COLO829 (cell line): ENCODE results near the gene MIGA2.

Experiments
- DNase-seq: peaks from one replicate; pipeline ENCODE4 v3.0.0; 2012; ENCODE audit warnings: low spot score

Gene MIGA2

DNA sequence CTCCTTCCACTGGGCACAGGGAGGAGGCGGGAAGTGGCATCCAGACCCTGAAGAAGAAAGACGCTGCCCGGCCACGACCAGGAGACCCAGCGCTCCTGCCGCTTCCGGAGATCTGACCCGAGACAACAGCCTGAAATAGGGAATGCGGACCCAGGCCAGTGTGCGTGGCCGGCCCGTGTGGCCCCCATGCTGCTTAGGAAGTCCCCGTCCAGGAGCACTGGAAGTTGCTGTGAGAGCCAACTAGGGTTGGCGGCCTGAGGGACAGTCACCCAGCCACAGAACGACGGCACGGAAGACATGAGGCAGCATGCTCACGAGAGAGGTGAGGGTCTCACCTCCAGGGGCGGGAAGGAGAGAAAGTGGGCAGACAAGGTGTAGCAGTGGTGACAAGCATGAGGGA, 25.3 kb upstream of the MIGA2 start:
- no peak for DNase-seq

DNA sequence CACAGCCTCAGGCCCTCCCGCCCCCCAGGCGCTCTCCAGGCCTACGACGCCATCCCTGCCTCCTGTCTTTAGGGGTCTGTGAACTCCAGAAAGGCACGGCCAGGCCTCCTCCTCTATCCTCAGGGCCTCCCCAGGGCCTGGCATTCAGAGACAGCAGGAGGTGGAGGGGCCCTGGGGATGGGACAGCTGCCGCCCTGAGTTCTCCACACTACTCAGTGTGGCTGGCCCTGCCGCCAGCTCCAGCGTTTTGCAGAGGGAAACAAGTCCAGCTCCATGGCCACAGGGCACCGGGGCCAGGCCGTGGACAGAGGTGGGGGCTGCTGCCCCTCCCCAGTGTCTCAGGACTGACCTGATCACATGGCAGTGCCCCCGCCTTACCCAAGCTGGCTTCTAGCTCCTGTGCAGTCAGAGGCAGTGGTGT, 24.7 kb upstream of the MIGA2 start:
- no peak for DNase-seq

DNA sequence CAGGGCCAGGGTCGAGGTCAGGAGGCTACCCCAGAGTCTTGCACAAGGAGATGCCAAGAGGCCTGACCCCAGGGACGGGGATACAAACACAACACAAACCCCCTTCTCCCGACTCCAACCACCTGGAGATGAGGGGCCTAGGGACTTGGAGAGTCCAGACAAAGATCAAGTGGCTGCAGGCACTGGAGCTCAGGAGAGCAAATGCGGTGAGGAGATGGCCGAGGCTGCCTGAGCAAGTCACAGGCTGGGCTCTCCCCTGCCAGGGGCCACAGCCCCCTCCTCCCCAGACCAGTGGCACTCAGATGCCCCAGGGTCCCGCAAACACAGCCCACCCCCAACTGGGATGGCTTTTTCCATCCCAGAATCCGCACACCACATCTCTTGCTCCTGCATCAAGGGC, 24.1 kb upstream of the MIGA2 start:
- DNase-seq, result no peak

DNA sequence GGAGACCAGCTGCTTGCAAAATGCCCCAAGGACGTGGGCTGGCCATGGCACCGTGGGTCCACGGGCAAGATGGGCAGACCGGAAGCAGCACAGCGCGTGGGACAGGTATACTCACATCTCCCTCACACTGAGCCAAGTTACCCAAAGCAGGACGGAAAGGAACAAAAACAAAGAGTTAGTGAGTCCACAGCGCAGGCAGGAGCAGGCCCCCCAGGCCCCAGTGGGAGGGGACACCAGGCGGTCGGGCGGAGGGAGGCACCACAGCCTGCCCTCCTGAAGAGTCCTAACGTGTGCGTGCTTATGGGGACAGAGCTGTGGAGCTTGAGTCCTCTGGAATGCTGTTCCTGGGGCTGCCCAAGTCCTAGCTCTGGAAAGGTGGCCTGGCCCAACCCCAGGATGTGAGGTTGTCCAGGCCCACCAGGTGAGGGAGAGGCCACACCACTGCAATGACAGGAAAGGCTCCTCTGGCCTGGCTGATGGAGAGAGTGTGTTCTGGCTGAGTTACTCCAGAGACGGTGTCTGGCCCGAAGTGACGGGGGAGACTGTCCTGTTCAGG, 23.5 kb upstream of the MIGA2 start:
- DNase-seq, result no peak

DNA sequence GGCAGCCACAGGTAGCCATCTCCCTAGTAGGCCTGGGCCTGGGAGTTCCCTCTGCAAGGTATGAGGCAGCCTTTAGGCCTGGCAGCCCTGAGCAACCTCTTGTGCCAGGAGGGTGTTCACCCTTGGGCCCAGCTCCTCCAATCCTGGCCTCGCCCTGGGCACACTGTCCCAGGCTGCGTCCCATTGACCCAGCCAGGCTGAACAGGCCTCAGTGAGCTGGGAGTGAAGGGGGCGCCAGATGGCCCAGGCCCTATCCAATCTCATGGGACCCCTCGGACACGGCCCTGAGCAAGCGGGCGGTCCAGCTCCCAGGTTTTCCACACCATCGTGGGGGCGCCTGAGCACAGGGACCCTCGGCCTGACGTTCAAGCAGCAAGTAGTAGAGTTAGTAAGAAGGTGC, 22.8 kb upstream of the MIGA2 start:
- no peak for DNase-seq

DNA sequence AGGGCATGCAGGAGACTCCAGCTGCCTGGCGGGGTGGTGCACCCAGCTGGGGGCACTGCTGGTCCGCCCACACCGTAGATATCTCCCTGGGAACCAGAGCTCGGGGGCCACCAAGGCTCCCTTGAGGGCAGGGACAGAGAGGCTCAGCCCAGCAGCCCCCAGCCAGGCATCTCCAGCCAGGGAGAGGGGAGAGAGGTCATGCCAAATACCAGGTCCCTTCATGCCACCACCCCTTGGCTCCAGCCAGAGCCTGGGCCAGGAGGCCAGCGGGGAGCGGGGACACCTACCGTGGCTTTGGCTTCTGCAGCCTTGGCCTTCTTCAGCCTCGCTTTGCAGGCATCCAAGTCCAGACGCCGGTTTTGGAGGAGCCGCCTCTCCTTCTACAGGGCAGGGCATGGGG, 22.3 kb upstream of the MIGA2 start:
- no peak for DNase-seq

DNA sequence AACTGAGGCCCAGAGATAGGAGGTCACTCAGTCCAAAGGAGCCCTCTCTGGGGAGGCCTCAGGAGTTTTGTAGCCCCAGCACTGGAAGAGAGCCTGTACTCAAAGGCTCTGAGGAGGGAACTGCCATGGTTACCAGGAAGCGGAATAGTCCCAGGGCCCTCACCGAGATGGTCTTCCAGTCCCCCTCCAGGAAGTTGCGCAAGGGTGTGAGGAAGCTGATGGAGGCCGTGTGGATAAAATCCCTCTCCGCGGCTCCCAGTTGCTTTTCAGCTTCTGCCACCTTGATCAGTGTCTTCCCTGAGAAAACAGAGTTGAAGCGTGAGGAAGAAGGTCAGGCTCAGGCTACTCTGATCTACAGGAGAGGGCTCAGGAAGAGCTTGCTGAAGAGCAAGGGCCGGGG, 21.8 kb upstream of the MIGA2 start:
- DNase-seq, result no peak

DNA sequence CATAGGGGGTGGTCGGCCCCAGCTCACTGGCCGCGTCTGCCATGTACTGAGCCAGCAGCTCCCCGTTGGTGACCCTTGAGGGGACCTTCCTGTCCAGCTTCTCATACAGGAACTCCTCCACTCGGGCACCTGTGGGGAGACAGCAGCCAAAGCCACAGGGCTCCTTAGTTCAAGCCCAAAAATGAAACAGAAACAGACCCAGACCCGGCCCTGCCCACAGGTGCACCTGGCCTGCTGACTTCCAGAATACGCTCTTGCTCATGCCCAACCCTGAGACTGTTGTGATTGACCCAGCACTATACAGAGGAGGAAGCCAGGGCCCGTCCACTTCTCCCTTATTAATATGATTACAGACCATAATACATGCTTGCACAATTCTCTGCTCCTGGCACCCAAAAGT, 15.3 kb upstream of the MIGA2 start:
- no peak for DNase-seq

DNA sequence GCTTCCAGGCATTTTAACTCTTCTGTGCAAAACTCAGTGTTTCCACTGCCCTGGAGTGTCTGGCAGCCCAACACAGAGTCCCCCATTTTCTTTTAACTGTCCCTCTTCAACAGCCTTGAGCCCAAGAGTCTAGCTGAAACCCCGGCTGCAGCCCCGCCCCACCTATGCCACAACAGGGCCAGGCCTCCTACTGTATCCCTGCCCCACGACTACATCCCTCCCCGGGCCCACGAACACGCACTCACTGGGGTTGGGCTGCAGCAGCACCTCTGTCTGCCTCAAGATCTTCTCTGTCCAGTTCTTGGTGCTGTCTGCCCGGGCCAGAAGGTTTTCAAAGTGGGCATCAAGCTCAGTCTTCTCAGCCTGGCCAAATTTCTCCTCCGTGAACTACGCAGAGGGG, 14.4 kb upstream of the MIGA2 start:
- no peak for DNase-seq

DNA sequence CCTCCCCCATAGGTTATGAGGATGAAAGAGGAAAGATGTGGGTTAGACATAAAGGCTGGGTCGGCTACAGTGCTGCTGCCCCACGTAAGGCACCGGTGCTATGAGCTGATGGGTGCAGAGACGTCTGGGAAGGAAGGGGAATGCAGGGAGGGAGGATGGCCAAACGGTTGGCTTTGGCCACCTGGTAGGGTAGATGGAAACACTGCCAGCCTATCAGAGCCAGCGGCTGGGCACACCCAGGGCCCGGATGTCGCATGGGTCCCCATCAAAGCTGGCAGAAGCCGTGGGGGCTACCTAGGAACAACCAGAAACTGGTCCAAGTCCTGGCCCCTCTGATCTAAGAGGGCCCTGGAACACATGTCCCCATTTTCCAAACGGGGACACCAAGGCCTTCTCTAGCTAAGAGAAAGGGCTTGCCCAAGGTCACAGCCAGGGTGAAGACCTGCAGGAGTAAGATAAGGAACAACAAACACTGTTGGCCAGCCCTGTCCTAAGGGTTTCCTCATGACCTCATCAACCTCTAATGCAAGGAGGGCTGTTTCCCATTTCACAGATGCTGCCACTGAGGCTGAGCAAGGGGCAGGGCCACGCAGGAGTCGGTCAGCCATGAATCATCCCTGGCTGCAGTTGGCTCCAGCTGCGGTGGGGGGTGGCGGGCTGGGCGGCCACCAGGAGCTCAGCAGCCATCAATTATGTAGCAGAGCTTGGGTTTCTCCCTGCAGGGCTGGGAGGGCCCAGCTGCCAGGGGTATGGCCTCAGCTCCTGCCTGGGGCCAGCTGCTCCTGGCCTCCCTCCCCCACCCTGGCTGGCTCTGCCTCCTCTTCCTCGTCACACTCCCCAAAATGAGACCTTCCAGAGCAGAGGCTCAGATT, 13.2 kb upstream of the MIGA2 start:
- no peak for DNase-seq

DNA sequence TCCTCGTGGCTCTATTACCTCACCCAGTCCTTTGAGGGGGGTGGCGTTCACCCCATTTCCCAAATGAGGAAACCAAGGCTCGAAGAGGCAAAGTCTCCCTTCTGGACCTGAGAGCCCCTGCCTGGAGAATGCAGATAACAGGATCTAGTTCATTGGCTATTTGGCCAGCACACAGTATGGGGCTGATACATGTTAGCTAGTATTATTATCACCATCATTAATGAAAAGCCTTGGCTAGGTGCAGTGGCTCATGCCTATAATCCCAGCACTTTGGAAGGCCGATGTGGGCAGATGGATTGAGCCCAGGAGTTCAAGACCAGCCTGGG, 12.6 kb upstream of the MIGA2 start:
- no peak for DNase-seq

DNA sequence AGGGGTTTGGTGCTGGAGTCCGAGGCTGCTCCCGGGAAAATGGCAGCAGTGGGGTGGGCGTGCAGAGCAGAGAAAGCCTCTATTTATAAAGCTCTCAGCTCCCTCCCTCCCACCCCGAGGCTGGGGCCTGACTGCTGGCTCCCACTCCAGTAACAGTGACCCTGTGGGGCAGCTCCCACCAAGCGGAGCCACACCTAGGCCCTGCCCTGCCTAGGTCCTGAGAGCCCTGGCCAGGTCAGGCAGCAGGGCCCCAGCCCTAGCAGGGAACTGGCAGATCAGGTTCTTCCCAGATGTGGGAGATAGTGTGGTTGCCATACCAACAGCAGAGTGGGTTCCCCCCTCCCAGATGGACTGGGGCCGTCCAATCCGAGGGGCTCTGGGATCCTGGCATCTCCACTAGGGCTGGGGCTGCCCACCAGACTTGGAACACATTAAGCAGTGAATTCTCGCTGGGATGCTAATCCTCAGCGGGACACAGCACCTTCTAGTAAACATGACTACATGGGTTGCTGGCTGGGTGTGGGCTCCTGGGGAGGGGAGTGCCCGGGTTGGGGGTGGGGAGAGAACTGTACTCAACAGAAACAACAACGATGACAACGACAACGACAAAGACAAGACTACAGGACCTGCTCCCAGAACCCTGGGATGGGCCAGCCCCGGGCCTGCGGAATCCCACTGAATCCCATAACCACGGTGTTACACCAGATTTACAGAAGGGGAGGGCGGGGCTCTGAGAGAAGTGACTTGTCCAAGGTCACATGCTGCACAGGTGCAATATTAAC, 9.8 kb upstream of the MIGA2 start:
- no peak for DNase-seq

DNA sequence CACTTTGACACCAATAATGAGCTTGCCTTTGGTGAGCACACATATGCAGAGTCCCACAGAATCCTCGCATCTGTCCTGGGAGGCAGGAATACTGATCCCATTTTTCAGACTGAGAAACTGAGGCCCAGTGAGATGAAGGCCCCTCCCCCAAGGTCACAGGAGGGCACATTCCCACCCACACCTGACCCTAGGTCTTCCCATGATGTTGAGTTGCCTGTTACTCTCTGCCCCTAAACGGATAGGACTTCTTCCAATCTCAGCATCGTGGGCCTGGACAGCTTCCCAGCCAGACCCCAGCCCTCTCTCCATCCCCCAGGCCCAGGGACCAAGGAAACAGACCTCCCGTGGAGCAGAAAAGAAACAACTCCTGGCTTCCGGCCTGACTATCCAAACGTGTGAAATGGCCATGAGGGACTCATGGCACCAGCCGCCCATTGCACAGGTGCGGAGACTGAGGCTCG, 9.2 kb upstream of the MIGA2 start:
- no peak for DNase-seq

DNA sequence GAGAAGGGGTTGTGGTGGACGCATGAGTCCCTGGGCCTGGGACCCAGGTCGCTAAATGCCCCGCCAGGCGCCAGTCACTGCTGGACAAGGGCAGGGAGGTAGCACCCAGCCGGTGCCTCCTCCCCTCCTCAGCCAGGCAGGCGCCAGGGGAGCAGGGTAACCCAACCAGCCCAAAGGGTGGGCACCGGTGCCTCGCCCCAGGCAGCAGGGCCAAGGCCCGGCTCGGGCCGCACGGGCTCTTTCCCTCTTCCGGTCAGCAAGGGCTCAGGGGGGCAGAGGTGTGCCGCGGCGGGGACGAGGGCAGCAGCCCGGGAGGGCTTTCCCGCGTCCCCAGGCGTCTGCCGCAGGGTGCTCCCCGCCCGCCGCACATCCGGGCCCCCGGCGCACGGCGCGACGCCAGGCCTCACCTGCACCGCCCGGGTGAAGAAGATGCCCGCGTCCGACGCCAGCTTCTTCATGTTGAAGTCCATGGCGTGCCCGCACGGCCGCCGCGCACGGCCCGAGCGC, 8.7 kb upstream of the MIGA2 start:
- DNase-seq, result peak; percentile 18

DNA sequence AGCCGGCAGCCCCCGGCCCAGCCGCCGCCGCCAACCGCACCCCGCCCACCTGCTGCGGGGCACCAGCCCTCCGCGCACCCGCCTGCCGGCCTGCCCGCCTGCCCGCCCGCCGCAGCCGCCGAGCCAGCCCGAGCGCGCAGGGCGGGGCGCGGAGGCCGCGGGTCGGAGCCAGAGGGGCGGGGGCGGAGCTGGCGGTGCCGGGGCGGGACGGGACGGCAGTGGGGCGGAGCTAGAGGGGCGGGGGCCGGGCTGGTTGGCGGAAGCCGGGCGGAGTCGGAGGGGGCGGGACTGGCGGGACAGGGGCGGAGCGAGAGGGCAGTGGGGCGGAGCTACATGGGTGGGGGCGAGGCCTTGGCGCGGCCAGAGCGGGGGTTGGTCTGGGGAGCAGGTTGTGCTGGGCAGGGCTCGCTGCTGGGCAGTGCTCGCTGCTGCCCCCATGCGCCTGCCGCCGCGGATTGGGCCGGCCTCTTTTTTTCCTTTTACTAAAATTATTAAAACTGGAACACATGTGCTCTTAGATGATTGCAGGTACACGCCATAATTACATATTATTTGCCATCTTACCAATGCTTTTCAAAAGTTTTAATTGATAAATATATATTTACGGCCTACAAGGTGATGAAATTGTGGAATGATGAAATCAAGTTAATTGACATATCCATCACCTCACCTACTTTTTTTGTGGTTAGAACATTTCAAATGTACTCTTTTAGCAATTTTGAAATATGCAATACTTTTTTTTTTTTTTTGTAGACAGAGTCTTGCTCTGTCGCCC, 8.0 kb upstream of the MIGA2 start, which contains the start of gene SH3GLB2:
Gene SH3GLB2 (minus strand): TSS at position 140 of the 775 bp plus-strand sequence. CDS start 177 bp downstream, outside the sequence.
- DNase-seq, result peak; percentile 98

DNA sequence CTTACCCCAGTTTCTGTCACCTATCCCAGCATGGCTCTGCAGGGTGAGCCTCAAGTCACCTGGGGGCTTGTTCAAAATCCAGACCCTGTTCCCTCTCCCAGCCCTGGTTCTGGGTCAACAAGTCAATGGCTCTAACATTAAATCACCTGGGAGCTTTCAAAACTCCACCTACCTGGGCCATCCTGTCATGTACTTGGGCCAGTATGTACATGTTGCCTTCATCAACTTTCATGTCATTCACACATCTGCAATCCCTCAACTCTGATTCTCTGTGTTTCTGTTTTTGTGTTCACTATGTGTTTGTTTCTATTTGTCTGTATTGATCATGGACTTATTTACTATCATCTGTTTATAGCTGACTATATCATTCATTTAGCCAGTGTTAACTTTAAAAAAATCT, 6.2 kb upstream of the MIGA2 start:
- no peak for DNase-seq

DNA sequence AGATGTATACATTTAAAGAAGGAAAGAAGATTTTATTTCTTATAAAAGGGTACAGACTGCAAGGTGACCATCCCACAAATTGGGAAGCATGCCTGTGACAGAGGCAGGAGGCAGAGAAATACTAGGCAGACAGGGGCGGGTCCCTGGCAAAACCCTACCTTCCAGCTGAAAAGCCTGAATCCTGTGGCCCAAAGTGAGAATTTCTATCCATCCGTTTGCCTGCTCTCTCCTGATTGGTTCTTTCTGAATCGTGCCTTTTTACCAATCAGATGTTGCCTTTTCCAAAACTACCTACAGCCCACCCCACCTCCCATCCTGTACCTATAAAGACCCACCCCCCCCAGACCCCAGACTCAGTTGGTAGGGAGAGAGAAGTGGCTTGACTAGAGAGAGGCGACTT, 4.9 kb upstream of the MIGA2 start:
- no peak for DNase-seq

DNA sequence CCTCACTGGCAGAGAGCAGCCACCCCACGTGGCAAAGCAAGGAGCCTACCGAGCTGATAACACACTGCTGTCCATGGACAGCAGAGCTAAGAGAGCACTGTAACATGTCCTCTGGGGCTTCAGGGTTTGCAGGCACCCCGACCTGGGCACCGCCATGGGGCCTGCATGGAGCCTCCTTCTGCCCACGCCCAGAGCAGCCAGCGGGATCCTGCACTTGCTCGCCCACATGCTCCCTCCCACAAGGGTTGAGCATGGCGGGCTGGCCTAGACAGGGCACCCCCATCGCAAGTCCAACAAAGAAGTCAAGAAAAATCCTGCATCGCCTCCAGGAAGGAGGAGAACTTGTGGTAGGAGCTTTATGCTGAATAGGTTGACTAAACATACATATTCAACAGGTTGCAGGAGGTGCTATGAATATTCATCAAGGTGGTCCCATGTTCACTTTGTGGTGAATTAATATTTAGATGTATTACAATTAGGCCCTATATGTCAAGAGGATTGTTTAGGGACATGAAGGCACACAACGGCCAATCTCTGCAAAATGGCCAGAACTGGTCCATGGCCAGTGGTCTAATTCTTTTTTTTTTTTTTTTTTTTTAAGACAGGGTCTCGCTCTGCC, 3.8 kb upstream of the MIGA2 start:
- DNase-seq, result no peak

DNA sequence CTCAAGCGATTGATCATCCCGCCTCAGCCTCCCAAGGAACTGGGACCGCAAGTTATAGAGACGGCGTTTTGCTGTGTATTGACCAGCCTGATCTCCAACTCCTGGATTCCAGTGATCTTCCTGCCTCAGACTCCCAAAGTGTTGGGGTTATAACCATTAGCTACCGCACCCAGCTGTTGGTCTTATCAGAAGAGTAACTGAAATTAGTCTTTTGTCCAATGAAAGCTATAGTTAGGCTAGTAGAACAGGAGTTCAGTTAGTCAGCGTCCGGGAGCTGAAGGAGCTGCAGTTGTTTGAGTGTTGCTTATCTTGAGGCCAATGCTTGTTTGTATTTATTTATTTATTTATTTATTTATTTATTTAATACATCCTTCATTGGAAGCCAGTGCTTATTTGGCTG, 3.2 kb upstream of the MIGA2 start:
- no peak for DNase-seq

DNA sequence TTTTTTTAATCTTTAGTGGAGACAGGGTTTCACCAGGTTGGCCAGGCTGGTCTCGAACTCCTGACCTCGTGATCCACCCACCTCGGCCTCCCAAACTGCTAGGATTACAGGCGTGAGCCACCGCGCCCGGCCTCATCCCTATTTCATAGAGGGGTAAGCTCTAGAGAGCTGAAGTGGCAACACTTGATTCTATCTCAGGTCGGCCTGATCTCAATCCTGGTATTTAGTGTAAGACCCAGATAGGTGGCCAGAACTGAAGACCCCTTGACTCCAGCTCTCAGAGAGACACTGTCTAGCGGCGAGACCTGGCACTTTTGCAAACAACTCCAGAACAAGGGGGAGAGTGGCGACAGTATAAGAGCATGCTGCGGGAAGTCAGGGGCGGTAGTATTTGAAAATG, 588 bp upstream of the MIGA2 start:
- DNase-seq, result peak; percentile 22

DNA sequence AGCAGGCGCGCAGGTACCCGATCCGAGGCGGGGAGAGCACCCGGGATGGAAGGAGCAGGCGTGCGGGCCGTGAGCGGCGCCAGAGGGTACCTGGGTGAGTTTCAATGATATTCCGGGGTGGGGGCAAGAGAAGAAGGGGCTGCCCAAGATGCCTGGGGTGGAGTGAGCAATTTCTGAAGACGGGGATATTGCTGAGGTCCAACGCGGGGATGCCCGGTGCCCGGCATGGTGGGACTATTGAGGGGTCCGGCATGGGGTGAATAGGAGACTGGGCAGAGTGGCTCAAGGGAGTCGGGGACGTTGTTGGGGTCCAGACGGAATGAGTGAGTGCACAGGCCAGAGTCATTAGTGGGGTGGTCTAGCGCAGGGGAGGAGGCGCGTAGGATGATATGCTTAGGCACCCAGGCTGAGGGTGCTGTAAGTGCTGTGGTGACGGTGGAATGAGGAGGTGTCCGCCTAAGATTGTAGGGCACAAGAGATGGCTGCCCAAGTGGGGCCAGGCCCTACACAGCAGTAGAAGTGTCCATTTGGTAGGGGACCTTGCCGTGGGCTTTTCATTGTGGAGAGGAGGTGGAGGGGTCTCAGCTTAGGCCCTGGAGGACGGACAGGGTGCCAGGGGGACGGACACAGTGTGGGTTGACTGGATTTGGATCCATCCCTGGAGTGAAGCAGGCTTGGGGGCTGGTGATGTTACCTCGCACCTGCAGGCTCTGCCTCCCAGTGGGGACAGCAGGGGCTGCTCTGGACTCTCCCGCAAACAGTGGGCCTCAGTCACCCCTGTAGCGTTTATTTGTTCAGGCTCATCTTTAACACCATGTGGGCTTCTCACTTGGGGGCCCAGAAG, 719 bp downstream of the MIGA2 start:
- DNase-seq, result no peak
